Activated CD8-positive, alpha-beta memory T cell treated with anti-CD3 and anti-CD28 coated beads, Interleukin-2, amount 50 U/mL, for 24 hours (primary cell): ENCODE measurements around the gene SLC39A5.

Experiments used
- DNase-seq: peaks from one replicate; pipeline ENCODE4 v3.0.0-alpha.2; 2020; ENCODE audit errors: extremely low read depth

The SLC39A5 gene

DNA sequence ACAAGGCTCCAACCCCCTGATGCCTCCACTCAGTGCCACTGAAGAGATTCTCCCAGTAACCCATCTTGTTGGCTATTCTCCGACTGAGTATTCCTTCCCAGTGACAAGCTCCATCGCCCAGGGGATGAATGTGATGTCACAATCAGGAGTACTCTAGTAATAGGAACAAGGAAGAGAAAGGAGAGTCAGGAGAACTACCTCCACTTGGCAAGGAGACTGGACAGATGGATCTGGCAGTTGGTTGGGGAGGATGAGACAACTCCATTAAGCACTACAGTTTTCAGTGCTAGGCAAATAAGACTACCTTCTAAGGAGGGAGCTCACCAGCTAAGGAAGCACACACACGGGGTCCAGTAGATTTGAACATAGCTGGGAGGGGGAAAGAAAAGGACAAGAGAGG lies 13.4 kb upstream of the SLC39A5 start:
- DNase-seq: no peak

DNA sequence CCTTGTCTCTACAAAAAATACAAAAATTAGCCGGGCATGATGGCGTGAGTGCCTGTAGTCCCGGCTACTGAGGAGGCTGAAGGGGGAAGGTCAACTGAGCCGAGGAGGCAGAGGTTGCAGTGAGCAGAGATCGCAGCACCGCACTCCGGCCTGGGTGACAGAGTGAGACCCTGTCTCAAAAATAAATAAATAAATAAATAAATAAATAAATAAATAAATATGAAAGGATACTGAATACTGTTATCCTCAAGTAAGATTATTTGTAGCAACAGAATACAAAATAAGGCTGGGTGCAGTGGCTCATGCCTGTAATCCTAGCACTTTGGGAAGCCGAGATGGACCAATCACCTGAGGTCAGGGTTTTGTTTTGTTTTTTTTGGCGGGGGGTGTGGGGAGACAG lies 10.0 kb upstream of the SLC39A5 start:
- no peak for DNase-seq

DNA sequence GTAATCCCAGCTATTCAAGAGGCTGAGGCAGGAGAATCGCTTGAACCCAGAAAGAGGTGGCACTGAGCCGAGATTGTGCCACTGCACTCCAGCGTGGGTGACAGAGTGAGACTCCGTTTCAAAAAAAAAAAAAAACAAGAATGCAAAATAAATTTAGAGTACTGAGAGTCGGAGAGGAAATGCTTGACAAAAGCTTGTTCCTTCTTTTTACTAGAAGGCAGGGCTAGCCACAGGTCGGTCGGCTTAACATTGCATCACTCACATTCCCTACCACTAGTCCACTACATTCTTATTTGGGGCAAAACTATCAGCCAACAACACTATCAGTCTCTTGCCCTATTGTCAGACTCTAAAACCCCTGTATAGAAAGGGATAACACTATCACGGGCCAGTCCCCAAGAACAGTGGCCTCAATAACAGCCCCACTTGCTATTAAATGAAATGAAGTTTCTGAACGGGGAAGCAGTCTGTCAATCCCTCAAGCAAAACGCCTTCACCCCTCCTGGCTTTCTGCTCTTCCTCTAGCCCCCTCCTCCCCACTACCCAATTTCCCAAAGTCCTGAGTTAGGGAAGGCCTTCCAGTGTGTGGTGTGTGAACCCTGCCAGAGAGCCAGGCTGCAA lies 9.1 kb upstream of the SLC39A5 start:
- DNase-seq: no peak

DNA sequence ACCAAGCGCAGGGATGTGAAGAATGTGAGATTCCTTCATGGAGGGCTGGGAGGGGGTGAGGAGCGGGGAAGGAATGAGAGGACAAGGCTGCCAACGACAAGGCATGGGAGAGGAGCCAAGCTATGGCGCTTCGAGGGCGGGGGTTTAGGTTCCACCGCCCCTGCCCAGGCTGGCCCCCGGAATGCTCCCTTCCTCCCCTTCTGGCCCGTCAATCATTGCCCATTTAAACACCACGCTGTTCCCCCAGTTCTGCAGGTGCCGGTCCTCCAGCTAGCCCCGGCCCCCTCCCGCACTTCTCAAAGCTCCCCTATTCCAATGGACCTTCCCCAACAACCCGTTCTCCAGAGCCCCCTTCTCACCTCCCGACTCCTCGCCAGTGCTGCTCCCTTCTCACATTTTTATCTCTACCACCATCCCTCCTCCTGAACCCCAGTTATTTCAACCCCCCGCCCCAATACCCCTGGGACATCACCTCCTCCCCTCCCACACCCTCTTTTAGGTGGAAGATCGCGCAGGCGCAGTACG lies 8.6 kb upstream of the SLC39A5 start:
- no peak for DNase-seq

DNA sequence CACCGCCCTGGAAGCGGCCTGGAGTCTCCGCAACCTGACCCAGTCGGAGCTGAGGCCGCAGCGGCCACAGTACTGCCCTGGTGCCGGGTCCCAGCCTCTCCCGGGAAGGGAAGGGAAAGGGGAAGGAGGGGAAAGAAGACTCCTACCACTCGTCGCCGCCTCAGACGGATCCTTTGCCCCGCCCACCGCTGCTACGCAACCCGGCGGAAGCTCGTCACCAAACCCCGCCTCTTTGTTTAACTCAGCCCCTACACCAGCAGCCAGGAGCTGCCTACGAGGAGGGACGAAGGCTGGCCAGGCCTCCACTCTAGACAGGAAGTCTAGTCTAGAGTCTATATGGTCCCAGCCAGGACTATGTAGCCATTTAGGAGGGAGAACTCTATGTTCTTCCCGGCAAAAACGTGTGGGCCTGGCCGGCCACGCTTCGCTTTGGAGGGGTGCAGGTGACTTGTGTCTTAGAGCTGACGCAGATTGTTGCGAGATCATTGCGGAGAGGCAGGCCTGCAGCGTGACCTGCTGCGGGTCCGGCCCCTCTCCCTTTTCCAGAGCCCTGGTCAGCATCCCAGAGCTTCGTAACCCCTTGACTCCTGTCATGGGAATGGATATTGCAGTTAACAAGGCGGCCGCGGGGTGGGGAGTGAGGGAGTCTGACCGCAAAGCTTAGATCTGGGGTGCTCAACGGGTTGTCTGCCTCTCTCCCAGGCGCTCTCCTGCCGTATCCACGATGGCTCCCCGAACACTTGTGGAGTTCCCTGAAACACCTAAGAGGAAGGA lies 7.9 kb upstream of the SLC39A5 start, which contains the start of gene RNF41:
Gene RNF41 (minus strand): TSS at position 166 of the 774 bp plus-strand sequence. CDS start 7,875 bp downstream, outside the sequence.
- DNase-seq: peak; percentile 79

DNA sequence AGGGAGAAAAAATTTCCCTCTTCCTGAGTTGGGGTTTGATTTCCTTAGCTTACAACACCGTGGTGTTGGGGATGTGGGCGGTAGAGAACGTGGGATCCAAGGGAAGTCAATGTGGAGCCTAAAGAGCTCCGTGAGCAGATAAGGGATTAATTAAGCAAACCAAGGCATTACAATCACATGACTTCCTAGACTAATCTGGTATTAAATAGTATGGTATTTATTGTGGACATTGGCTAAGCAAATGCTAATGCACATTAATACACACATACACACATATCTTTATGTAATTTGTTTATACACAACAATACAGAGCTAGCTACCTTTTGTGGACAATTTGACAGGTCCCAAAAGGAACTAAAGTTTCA lies 7.3 kb upstream of the SLC39A5 start:
- DNase-seq: no peak

DNA sequence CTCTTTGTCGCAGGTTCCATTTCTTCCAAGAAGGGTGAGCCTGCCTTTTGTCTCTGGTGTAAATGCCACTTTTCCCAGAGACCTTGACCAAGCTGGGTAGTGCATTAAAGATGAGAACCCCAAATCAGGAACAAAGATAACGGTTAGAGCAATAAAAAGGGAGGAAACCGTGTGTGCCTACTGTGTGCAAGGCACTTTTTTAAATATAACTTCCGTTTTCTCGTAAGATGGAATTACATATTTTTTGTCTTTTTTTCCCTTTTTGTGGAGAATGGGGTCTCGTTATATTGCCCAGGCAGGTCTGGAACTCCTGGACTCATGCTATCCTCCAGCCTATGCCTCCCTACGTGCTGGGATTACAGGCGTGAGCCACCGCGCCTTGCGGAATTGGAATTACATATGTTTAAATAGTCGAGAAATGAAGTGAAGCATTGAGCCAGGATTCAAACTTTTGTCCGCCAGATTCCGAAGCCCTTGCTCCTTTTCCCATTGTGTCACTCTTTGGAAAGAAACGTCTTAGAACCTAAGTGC lies 6.2 kb upstream of the SLC39A5 start:
- DNase-seq: no peak

DNA sequence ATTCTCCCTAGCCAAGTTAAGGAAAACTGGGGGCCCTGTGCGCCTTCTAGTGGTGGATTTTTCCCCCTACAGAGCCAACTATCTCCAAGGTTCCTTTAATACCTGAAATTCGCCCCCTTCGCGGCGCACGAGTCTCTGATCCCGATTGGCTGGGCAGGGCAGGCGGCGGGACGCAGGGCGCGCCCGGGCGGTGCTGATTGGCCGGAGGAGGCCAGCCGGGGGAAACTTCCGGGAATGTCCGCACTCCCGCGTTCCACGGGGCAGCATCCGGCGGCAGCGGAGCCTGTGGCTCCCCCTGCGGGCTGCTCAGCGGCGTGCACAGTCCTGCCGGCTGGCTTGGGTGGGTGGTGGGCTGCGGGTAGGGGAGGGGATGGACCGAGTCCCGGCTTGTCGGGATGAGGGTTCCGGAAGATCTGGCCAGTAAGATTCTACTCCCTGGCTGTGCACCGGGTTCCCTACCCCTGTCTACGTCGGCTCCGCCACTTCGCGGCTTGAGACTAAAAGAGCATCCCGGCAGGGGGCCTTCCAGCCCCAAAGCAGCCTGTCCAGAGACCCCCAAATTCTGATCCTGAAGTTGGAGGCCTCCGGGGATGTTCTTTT lies 5.6 kb upstream of the SLC39A5 start, which contains the start of gene NABP2:
Gene NABP2 (plus strand): TSS at position 241 of the 600 bp plus-strand sequence. CDS start 515 bp downstream, outside the sequence.
- DNase-seq: peak; percentile 85

DNA sequence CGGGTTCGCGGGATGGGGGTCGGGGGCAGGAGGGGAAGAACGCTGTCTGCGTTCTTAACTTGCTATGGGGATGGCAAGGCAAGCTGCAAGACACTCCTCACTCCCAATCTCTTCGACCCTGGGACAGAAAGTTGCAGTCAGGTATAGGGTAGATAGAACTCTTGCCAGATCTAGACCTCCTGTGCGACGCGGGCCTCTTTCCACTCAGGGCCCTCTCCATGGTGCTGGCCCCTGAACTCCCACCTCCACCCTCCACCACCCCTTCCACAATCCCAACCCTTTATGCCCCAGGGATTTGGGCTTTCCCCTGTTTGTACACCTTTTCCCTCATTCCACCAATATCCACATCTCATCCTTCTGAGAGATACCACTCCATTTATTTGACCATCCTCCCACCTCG lies 4.9 kb upstream of the SLC39A5 start:
- no peak for DNase-seq

DNA sequence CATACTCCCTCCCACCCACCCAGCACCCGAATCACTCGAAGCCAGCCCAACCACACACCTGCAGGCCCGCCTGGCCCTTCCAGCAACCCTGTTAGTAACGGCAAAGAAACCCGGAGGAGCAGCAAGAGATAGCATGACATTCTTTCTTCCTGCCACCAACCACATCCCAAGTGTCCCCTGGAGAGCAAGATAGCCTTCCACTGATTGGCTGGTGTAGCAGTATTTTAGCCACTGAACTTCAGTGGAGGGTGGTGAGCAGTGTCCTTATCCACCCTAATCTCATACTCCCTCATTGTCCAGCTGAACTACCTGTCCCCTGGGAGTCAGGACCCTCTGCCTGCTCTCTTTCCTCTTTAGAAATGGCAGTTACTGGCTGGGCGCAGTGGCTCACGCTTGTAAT lies 769 bp upstream of the SLC39A5 start:
- DNase-seq: no peak

DNA sequence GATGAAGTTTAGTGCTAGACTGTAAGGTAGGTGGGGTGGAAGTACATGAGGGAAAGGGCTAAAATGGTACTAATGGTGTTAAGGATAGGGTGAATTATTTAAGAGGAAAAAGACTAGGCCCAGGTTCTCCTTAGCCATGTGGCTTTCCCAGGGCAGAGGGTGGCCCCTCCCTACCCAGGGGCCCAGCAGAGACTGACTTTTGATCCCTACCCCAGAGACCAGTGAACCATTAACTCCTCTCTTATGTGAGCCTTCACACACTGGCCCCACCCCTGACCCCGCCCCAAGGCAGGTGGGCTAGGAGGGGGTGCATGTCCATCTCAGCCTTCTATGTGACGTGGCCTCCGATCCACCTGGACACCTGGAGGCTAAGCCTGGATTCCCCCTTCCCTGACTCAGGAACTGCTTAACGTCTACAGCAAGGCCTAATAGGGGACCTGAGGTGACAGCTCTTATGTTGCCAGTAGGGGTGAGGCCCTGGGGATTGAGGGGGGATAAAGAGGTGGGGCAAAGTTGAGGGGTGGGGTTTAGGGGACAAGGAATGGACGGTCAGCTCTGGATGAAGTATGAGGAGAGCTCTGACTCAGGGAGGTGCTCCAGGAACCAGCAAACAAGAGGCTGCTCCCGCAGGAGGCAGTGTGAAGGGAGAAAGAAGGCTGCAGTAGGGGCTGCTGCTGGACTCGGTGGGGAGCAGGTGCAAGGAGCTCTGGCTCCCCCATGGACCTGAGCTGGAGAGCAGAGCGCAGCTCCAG lies 757 bp downstream of the SLC39A5 start:
- DNase-seq: no peak

DNA sequence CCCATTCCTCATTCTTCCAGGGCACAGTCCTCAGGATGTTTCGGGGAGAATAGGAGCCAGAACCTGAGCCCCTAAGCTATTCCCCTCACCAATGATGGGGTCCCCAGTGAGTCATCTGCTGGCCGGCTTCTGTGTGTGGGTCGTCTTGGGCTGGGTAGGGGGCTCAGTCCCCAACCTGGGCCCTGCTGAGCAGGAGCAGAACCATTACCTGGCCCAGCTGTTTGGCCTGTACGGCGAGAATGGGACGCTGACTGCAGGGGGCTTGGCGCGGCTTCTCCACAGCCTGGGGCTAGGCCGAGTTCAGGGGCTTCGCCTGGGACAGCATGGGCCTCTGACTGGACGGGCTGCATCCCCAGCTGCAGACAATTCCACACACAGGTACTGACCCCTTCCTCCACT lies 1.3 kb downstream of the SLC39A5 start:
- DNase-seq: no peak

DNA sequence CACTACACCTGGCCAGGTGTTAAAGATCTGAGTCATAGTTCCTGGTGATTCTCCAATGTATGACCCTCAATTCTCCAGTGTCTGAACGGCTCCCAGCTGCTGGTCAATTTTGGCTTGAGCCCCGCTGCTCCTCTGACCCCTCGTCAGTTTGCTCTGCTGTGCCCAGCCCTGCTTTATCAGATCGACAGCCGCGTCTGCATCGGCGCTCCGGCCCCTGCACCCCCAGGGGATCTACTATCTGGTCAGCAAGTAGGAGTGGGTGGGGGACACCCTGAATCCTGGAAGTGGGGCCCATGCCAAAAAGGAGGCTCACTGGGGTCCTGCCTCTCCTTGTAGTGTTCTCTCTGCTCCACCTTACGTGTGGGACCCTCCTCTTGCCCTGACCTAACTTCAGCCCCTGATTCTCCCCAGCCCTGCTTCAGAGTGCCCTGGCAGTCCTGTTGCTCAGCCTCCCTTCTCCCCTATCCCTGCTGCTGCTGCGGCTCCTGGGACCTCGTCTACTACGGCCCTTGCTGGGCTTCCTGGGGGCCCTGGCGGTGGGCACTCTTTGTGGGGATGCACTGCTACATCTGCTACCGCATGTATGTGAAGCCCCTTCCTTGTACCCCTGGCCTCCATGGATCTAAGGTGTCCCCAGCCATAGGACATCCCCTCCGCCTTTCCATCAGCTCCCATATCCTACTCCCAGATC lies 5.0 kb downstream of the SLC39A5 start:
- DNase-seq: no peak

DNA sequence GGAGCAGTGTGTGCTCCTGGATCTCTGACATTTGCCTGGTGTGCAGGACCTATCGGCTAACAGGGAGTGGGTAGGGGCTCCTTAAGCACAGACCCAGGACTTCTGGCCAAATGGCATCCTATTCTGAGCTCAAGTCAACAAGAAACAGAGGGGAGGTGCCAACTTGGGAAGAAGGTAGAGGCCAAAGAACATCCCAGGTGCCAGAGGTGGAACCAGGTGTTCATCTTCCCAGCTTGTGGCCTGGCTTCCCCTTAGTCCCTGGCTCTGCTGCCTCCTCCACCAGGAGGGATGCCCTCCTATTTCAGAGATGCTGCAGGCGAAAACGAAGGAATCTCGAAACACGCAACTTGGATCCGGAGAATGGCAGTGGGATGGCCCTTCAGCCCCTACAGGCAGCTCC lies 6.2 kb downstream of the SLC39A5 start:
- no peak for DNase-seq

DNA sequence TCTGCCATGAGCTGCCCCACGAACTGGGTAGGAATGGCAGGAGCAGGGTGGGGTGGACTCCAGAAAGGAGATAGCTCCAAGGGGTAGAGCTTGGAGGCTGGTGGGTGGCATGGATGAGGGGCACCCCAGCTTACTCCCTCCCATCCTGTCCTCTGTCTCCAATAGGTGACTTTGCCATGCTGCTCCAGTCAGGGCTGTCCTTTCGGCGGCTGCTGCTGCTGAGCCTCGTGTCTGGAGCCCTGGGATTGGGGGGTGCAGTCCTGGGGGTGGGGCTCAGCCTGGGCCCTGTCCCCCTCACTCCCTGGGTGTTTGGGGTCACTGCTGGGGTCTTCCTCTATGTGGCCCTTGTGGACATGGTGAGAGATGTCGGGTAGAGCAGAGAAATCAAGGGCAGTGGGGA lies 7.1 kb downstream of the SLC39A5 start:
- DNase-seq: no peak

DNA sequence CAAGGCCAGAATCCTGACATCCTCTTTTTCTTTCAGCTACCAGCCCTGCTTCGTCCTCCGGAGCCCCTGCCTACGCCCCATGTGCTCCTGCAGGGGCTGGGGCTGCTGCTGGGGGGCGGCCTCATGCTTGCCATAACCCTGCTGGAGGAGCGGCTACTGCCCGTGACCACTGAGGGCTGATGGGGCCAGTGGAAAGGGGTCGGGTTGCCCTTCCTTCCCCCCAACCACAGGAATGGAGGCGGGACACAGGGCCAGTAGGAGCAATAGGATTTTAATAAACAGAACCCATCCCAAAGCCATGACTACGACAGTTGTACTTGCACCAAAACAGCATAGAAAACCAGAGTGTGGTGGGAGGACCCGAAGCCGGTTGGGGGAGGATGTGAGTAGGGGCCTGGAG lies 7.7 kb downstream of the SLC39A5 start:
- no peak for DNase-seq

DNA sequence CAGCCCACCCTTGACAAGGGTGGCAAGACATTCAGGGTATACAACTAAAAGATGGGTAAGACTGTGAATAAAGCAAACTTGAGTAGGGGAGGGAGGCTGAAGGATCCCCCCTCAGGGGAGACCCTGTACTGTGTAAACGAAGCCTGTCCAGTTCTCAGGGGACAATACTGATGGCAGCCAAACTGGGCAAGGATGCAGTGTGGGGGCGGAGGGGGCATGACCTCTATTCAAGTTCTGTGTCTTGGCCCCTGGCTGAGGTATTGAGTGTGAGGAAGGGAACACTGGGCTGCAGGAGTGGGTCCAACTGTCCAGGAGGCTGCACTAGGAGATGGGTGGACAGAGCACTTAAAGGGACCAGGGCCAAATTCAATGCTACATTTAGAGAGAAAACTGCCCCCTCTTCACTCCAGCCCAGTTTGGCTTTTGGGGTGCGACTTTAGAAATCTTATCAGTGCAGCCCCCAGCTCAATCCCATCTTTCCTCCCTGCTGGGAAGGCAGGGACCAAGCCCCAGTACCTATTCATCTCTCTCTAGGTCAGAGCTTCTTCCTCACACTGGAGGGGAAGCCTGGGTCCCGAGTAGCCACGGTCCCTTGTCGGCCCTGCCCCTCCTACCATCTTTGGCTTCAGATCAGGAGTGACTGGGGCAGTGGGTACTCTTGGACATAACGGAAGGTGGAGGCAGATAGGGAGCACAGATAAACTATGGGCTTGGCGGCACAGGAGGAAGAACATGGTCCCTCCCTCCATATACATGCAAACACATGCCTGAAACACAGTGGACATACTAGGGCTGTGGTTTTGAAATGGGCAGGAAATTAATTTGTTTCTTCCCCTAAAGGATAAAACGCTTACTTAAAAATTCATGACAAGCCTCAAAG lies 11.8 kb downstream of the SLC39A5 start:
- no peak for DNase-seq

DNA sequence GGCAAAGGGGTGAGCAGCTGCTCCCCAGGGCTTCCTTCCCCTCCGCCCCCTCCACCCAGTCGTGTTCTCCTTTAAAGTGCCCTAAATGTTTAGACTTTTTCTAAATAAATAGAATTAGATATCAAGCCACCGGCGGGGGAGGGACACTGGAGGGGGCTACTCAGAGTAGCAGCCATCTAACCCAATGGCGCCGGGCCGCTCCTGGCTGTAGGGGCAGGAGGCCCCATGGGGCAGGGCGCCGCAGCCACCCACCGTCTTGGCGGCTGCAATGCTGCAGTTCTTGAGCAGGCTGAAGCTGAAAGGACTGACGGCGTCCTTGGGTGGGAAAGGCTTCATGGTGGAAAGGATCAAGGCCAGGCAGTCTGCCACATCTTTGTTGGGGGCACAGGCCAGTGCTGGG lies 13.1 kb downstream of the SLC39A5 start:
- DNase-seq: no peak

DNA sequence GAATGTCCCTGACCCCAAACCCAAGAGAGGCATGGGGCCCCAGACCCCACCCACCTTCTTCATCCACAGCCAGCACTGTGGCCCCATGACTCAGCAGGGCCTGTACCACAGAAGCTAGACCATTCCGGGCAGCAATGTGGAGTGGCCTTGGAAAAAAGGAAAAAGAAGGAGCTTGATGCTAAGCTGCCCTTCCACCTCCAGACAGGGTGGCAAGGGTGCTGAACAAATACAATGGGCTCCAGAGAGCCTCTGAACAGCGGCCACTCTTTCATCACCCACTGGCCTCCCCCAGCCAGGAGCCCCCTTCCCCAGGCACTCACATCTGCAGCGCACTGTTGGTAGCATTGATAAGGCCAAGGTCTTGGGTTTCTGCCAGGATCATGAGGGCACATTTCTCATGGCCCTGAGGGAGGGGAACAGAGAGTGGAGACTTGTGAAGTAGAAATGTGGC lies 13.9 kb downstream of the SLC39A5 start:
- DNase-seq: no peak

DNA sequence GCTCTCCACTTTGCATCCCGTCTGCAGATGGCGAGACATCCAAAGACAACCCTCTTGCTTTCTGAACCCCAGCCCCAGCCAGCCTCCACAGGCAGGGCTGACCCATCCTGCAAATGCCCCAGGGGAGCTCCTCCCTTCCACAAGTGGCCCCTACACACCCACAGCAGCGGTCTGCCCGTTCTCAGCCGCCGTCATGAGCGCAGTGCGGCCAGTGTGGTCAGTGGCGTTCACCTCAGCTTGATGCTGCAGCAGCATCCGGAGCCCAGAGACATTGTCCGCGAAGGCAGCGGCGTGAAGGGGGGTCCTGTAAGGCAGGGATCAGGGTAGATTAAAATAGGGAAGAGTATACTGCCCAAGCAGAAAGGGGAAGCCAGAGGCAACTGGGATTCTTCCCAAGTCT lies 14.6 kb downstream of the SLC39A5 start:
- no peak for DNase-seq
